ENCODE results near the gene AQP5. TPM values are rescaled to one million over a fixed set of nuclear protein-coding genes. Genes with fewer than 3 reads are reported as not detected.

Gene AQP5
- total and polyA plus RNA-seq, 2 of the 8 experiments (the other 6 are each of a cell fraction or from before 2014, with no cell fraction given): 2.5 to 3.2 TPM

DNA sequence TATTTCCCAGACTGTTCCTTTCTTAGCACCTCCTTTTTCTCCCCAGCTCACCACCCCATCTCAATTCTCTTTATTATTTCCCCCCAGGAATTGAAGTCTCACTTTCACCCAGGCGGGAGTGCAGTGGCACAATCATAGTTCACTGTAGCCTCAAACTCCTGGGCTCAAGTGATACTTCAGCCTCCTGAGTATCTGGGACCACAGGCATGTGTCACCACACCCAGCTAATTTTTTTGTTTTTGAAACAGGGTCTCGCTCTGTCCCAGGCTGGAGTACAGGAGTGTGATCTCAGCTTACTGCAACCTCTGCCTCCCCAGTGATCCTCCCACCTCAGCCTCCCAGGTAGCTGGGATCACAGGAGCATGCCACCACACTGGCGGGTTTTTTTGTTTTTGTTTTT lies 52.7 kb downstream of the AQP5 start:
- peaks cover 0 to 2% (median 0%) of the 10 kb centered on the region in 4 experiments; a peak in 1 of 7 replicates for H3K4me1 ChIP-seq (replicated peaks in 1 of 4; ENCODE audit: control insufficient read depth in 3 of 4, insufficient read depth in 4 of 4, low read length in 3 of 4)
- H4K5ac ChIP-seq (ENCODE audit: insufficient read length, low read depth, low read length): no peak overlapping the region
- peaks cover 0 to 12% (median 2%) of the 10 kb centered on the region in 4 experiments; a peak in 2 of 8 replicates for H3K36me3 ChIP-seq (ENCODE audit: control insufficient read depth in 2 of 4, insufficient read depth in 4 of 4, low read length in 3 of 4)
- no peak overlapping the region for H3K56ac ChIP-seq (replicated peaks; ENCODE audit: insufficient read length, low read depth, low read length)
- no peak overlapping the region for H4K91ac ChIP-seq (replicated peaks; ENCODE audit: insufficient read length, low read length)
- FAIRE-seq (no peak), DNase-seq (ENCODE audit: low read depth in 1 of 2, low spot score in 2 of 2) (no peak)
- no peak overlapping the region for H2BK15ac ChIP-seq (ENCODE audit: low read length)
- H3K14ac ChIP-seq (ENCODE audit: insufficient read length): no peak overlapping the region
- H2BK12ac ChIP-seq (ENCODE audit: low read depth, low read length): no peak overlapping the region
- TF ChIP-seq CREB1 (IDR thresholded peaks at IDR 0.05): no peak
- TF ChIP-seq SRF (IDR thresholded peaks at IDR 0.05; ENCODE audit: low read depth, low read length): no peak
- no peak for TF ChIP-seq CBX8 (IDR thresholded peaks at IDR 0.05; ENCODE audit: borderline replicate concordance, low read depth, low read length)
- no peak for TF ChIP-seq CEBPB (IDR thresholded peaks at IDR 0.05; ENCODE audit: low read depth, low read length)
- TF ChIP-seq POLR2A (IDR thresholded peaks at IDR 0.05; ENCODE audit: control extremely low read depth in 1 of 2, low read depth in 2 of 2, low read length in 2 of 2): no peak
- no peak for TF ChIP-seq KDM1A (IDR thresholded peaks at IDR 0.05; ENCODE audit: borderline replicate concordance, low read length)
- no peak for TF ChIP-seq HDAC6 (IDR thresholded peaks at IDR 0.05; ENCODE audit: low read depth, low read length)
- peaks cover 0 to 2% of the 10 kb centered on the region in 2 experiments for H4K20me1 ChIP-seq (replicated peaks in 1 of 2; ENCODE audit: control insufficient read depth in 1 of 2, insufficient read depth in 2 of 2, low read length in 2 of 2)
- H2AFZ ChIP-seq (ENCODE audit: low read length): no peak overlapping the region
- no peak overlapping the region for H2BK20ac ChIP-seq (ENCODE audit: low read length)
- ChIA-PET POLR2A (ENCODE audit: partially characterized antibody) (no interaction called here), CTCF (ENCODE audit: partially characterized antibody) (interaction anchor here (0.7 to 1.9 kb wide), 5 partner anchors 11 to 219 kb away, joined by 3 to 8 read pairs (median 3); no protein-coding TSS in a partner anchor)
- H2BK120ac ChIP-seq (replicated peaks; ENCODE audit: low read depth, low read length): no peak overlapping the region
- H3K23ac ChIP-seq (ENCODE audit: insufficient read length): no peak overlapping the region
- no peaks in the 10 kb centered on the region for H3K27me3 ChIP-seq (replicated peaks in 1 of 4; ENCODE audit: control insufficient read depth in 3 of 4, extremely low read depth in 1 of 4, insufficient read depth in 3 of 4, low read length in 3 of 4)
- H4K8ac ChIP-seq (ENCODE audit: extremely low read depth, insufficient read depth, low read length): no peak overlapping the region
- no peak overlapping the region for H3K4me3 ChIP-seq (ENCODE audit: extremely low read depth in 1 of 4, insufficient read depth in 2 of 4, low read depth in 3 of 4, low read length in 4 of 4)
- peaks cover 7% of the 10 kb centered on the region for H3K79me1 ChIP-seq (ENCODE audit: low read depth, low read length)
- H3K27ac ChIP-seq (ENCODE audit: low read depth, low read length): no peak overlapping the region
- no peak overlapping the region for H2AK5ac ChIP-seq (ENCODE audit: low read depth, low read length)
- peaks cover 0 to 30% of the 10 kb centered on the region in 2 experiments; a peak in 2 of 4 replicates for H3K79me2 ChIP-seq (ENCODE audit: control insufficient read depth in 1 of 2, insufficient read depth in 2 of 2, low read length in 2 of 2)
- no peak overlapping the region for H3K4ac ChIP-seq (replicated peaks; ENCODE audit: insufficient read length, low read depth, low read length)
- H3K9me3 ChIP-seq (ENCODE audit: insufficient read depth in 2 of 2, low read depth in 1 of 2, low read length in 1 of 2): no peaks in the 10 kb centered on the region
- no peak overlapping the region for H2BK5ac ChIP-seq (ENCODE audit: low read depth, low read length)
- no peak overlapping the region for H3K18ac ChIP-seq (ENCODE audit: extremely low read depth, low read length)
- H3K23me2 ChIP-seq (ENCODE audit: low read depth, low read length): peaks cover 2% of the 10 kb centered on the region; the same call in 1 of the 2 replicates
- whole genome bisulfite sequencing, 2 experiments (ENCODE audit: extremely low coverage in 1 of 2, insufficient coverage in 1 of 2, insufficient read length in 1 of 2, insufficient replicate concordance in 2 of 2, low coverage in 1 of 2, low lambda C conversion rate in 2 of 2, missing lambda C conversion rate in 1 of 2): 91% methylated on average over 3 of the region's 3 CpGs; no CpG with 5 or more reads in 1 of the 2 experiments
- H3K9ac ChIP-seq (replicated peaks in 1 of 4; ENCODE audit: extremely low read depth in 1 of 4, low read depth in 3 of 4, low read length in 3 of 4): peak overlapping the region in 1 of 4 experiments; percentile 32; a peak in 1 of 7 replicates
- no peak overlapping the region for H3K4me2 ChIP-seq (ENCODE audit: insufficient read depth in 1 of 2, low read depth in 2 of 2, low read length in 2 of 2)

Measured in H1 (cell line).